SU-DHL-6 (cell line): ENCODE data around the gene HINT2.

Experiments used
- CTCF ChIP-seq: fragments of 200-600 bp; sonication (generic); IDR thresholded peaks from one replicate; pipeline ENCODE4 v1.5.1; 2017; ENCODE audit warnings: antibody characterized with exemption, mild to moderate bottlenecking, low read length, moderate library complexity; ENCODE audit not compliant: insufficient read depth, poor library complexity, severe bottlenecking
- EZH2phosphoT487 ChIP-seq: fragments of 200-600 bp; sonication (generic), shearing (Covaris generic); conservative IDR thresholded peaks from 2 replicates; pipeline ENCODE4 v1.6.1; 2018; ENCODE audit warnings: mild to moderate bottlenecking, antibody characterized with exemption, low read length, moderate library complexity, mixed read lengths

- TF ChIP-seq CTCF, result no peak
- TF ChIP-seq EZH2phosphoT487, result no peak
These were observed 12.6 kb upstream of the HINT2 start for GRCh38 chr9:35827486-35827885.
